RWPE1 (cell line): ENCODE measurements around the gene MED7.

Experiments used
- CTCF ChIA-PET: fragments of 350-600 bp; sonication (Branson Sonifier 250); formaldehyde crosslinking; extraction: SDS; loops from one replicate; lab custom pipeline; 2021; lab: Yijun Ruan, JAX
- POLR2A ChIA-PET: fragments of 400-600 bp; formaldehyde crosslinking; extraction: SDS; loops from one replicate; lab custom pipeline; 2020; ENCODE audit warnings: antibody characterized with exemption; ENCODE audit not compliant: low non-redundant PET; lab: Yijun Ruan, JAX
- DNase-seq: peaks from one replicate; pipeline ENCODE4 v3.0.0; 2012; ENCODE audit warnings: low spot score
- H3K27ac ChIP-seq: fragments of 450-650 bp; 2 replicates; pipeline ENCODE4 v1.5.1; 2017
- CTCF ChIP-seq: fragments of 450-650 bp; conservative IDR thresholded peaks from 2 replicates; pipeline ENCODE4 v1.5.1; 2017; ENCODE audit warnings: low read depth, mild to moderate bottlenecking

Gene MED7

GRCh38 chr5:157088342-157088990 is 54.2 kb downstream of the MED7 start:
- TF ChIP-seq CTCF: no peak
- H3K27ac ChIP-seq: no peak overlapping the region
- ChIA-PET CTCF (no interaction called here), POLR2A (no interaction called here)
- DNase-seq: no peak
